Loucy (cell line): ENCODE results near the gene ZNF385C.

Experiments
- H2AFZ ChIP-seq: fragments of 200-600 bp; sonication (generic); 2 replicates; pipeline ENCODE4 v1.6.0; 2016; ENCODE audit warnings: antibody characterized with exemption, mild to moderate bottlenecking, low read length, moderate library complexity
- H3F3A ChIP-seq: fragments of 200-600 bp; 2 replicates; pipeline ENCODE4 v1.6.0; 2016; ENCODE audit warnings: antibody characterized with exemption, low read depth, mild to moderate bottlenecking
- H3K27me3 ChIP-seq: fragments of 200-600 bp; sonication (generic); 2 replicates; pipeline ENCODE4 v1.6.1; 2014; ENCODE audit warnings: low read length, mild to moderate bottlenecking; ENCODE audit not compliant: insufficient read depth, poor library complexity, severe bottlenecking
- H3K36me3 ChIP-seq: fragments of 200-600 bp; sonication (generic); 2 replicates; pipeline ENCODE4 v1.6.1; 2016; ENCODE audit warnings: low read length; ENCODE audit not compliant: insufficient read depth
- H3K4me1 ChIP-seq: fragments of 200-600 bp; sonication (generic); 2 replicates; pipeline ENCODE4 v1.5.1; 2014; ENCODE audit warnings: low read length, mild to moderate bottlenecking; ENCODE audit not compliant: insufficient read depth, poor library complexity, severe bottlenecking
- H3K4me2 ChIP-seq: fragments of 200-600 bp; sonication (generic); 2 replicates; pipeline ENCODE4 v1.6.0; 2014; ENCODE audit warnings: antibody characterized with exemption, low read length, low read depth, mild to moderate bottlenecking; ENCODE audit not compliant: poor library complexity, severe bottlenecking
- H3K4me3 ChIP-seq: fragments of 200-600 bp; sonication (generic); 2 replicates; pipeline ENCODE4 v1.5.1; 2014; ENCODE audit warnings: low read length, mild to moderate bottlenecking, mixed read lengths; ENCODE audit not compliant: poor library complexity, severe bottlenecking
- H3K79me2 ChIP-seq: fragments of 200-600 bp; sonication (generic); 2 replicates; pipeline ENCODE4 v1.6.1; 2014; ENCODE audit warnings: low read length; ENCODE audit not compliant: insufficient read depth
- H3K9ac ChIP-seq: fragments of 200-600 bp; sonication (generic); 2 replicates; pipeline ENCODE4 v1.6.0; 2014; ENCODE audit warnings: mild to moderate bottlenecking, low read depth, low read length, moderate library complexity; ENCODE audit not compliant: poor library complexity, severe bottlenecking
- H3K9me2 ChIP-seq: fragments of 200-600 bp; sonication (generic); replicated peaks from 2 replicates; pipeline ENCODE4 v1.6.1; 2016; ENCODE audit warnings: low read depth, low read length, mixed read lengths
- H3K9me3 ChIP-seq: fragments of 200-600 bp; sonication (generic); 2 replicates; pipeline ENCODE4 v1.6.1; 2014; ENCODE audit warnings: mild to moderate bottlenecking, antibody characterized with exemption, low read length, low read depth; ENCODE audit not compliant: insufficient read depth
- H4K20me1 ChIP-seq: fragments of 200-600 bp; sonication (generic); 2 replicates; pipeline ENCODE4 v1.6.0; 2014; ENCODE audit warnings: antibody characterized with exemption, low read length, mild to moderate bottlenecking; ENCODE audit not compliant: insufficient read depth, poor library complexity, severe bottlenecking
- CTCF ChIP-seq: fragments of 200-600 bp; sonication (generic); conservative IDR thresholded peaks from 2 replicates; pipeline ENCODE4 v1.5.1; 2014; ENCODE audit warnings: mild to moderate bottlenecking, antibody characterized with exemption, low read length
- EZH2phosphoT487 ChIP-seq: fragments of 200-600 bp; IDR thresholded peaks from 2 replicates; pipeline ENCODE4 v1.6.1; 2018; ENCODE audit warnings: antibody characterized with exemption, mild to moderate bottlenecking, moderate library complexity, borderline replicate concordance

ZNF385C gene

GRCh38 chr17:42027590-42027889 is 70.7 kb downstream of the ZNF385C start:
- peaks cover 8% of the 10 kb centered on the region for H3K4me1 ChIP-seq
- no peaks in the 10 kb centered on the region for H4K20me1 ChIP-seq
- no peak overlapping the region for H3K9ac ChIP-seq
- H3K36me3 ChIP-seq: peaks cover 6% of the 10 kb centered on the region; the same call in 1 of the 2 replicates
- H3K9me3 ChIP-seq: no peaks in the 10 kb centered on the region
- H3K9me2 ChIP-seq: no peaks in the 10 kb centered on the region
- TF ChIP-seq EZH2phosphoT487 (no peak), CTCF (no peak)
- H2AFZ ChIP-seq: no peak overlapping the region
- no peaks in the 10 kb centered on the region for H3K79me2 ChIP-seq
- no peak overlapping the region for H3K4me3 ChIP-seq
- no peaks in the 10 kb centered on the region for H3K27me3 ChIP-seq
- no peak overlapping the region for H3K4me2 ChIP-seq
- no peaks in the 10 kb centered on the region for H3F3A ChIP-seq

- Histone ChIP-seq H3K9me3 (no peaks in the 10 kb centered on the region), H3K4me2 (no peak overlapping the region), H3K79me2 (peaks cover 3% of the 10 kb centered on the region; the same call in 1 of the 2 replicates), H3F3A (no peaks in the 10 kb centered on the region), H3K4me1 (peaks cover 8% of the 10 kb centered on the region), H2AFZ (no peak overlapping the region), H3K9ac (no peak overlapping the region), H3K9me2 (no peaks in the 10 kb centered on the region), H3K36me3 (peaks cover 6% of the 10 kb centered on the region; the same call in 1 of the 2 replicates), H4K20me1 (no peaks in the 10 kb centered on the region), H3K4me3 (no peak overlapping the region), H3K27me3 (no peaks in the 10 kb centered on the region)
- TF ChIP-seq CTCF (no peak), EZH2phosphoT487 (no peak)
Measured at GRCh38 chr17:42026857-42027589, 71.2 kb downstream of the ZNF385C start.

GRCh38 chr17:42025936-42026335 is 72.3 kb downstream of the ZNF385C start:
- Histone ChIP-seq H3K36me3 (peaks cover 6% of the 10 kb centered on the region; the same call in 1 of the 2 replicates), H3K9ac (no peak overlapping the region), H3K4me1 (peaks cover 16% of the 10 kb centered on the region), H3K79me2 (peaks cover 10% of the 10 kb centered on the region), H3K27me3 (no peaks in the 10 kb centered on the region), H3K4me3 (no peak overlapping the region), H3K9me2 (no peaks in the 10 kb centered on the region), H2AFZ (no peak overlapping the region), H3F3A (no peaks in the 10 kb centered on the region), H3K9me3 (no peaks in the 10 kb centered on the region), H3K4me2 (no peak overlapping the region), H4K20me1 (no peaks in the 10 kb centered on the region)
- no peak for TF ChIP-seq EZH2phosphoT487
- TF ChIP-seq CTCF: no peak
